ENCODE measurements around the gene GLYR1.

GLYR1 gene

DNA sequence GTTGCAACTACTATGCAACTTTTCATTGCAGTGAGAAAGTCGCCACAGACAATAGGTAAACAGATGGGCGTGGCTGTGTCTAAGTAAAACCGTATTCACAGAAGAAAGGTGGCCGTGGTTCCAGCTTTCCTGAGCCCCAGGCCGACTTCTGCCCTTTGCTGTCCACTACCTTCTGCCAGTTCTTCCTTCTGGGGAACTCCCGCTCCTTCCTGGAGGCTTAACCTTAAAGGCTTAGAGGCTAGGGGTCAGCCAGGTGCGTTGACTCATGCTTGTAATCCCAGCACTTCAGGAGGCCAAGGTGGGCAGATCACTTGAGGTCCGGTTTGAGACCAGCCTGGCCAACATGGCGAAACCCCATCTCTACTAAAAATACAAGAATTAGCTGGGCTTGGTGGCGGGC is 56.8 kb downstream of the GLYR1 start:
- TF ChIP-seq, protein P1, sequence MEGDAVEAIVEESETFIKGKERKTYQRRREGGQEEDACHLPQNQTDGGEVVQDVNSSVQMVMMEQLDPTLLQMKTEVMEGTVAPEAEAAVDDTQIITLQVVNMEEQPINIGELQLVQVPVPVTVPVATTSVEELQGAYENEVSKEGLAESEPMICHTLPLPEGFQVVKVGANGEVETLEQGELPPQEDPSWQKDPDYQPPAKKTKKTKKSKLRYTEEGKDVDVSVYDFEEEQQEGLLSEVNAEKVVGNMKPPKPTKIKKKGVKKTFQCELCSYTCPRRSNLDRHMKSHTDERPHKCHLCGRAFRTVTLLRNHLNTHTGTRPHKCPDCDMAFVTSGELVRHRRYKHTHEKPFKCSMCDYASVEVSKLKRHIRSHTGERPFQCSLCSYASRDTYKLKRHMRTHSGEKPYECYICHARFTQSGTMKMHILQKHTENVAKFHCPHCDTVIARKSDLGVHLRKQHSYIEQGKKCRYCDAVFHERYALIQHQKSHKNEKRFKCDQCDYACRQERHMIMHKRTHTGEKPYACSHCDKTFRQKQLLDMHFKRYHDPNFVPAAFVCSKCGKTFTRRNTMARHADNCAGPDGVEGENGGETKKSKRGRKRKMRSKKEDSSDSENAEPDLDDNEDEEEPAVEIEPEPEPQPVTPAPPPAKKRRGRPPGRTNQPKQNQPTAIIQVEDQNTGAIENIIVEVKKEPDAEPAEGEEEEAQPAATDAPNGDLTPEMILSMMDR (IDR thresholded peaks at IDR 0.05) = no peak
- H3K27me3 ChIP-seq = no peaks in the 10 kb centered on the region

DNA sequence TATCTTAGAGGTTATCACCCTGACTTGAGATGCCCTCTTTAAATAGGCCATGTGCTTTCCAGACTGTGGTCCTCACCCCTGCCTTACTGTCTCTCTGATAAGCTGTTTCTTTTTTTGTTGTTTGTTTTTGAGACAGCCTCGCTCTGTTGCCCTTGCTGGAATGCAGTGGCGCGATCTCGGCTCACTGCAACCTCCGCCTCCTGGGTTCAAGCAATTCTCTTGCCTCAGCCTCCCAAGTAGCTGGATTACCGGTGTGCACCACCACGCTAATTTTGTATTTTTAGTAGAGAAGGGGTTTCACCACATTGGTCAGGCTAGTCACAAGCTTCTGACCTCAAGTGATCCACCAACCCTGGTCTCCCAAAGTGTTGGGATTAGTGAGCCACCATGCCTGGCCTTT is 58.2 kb downstream of the GLYR1 start:
- TF ChIP-seq, protein P1 (IDR thresholded peaks at IDR 0.05) = no peak
- H3K9me3 ChIP-seq = no peaks in the 10 kb centered on the region
- no peaks in the 10 kb centered on the region for H3K36me3 ChIP-seq
- peaks cover 0 to 10% of the 10 kb centered on the region in 2 experiments for H3K4me1 ChIP-seq (ENCODE audit: control insufficient read depth in 1 of 2, insufficient read depth in 1 of 2, low read depth in 1 of 2, low read length in 1 of 2)
- H3K27ac ChIP-seq = no peak overlapping the region
- H3K27me3 ChIP-seq = no peaks in the 10 kb centered on the region
- no peak overlapping the region for H3K4me3 ChIP-seq (ENCODE audit: low read depth in 1 of 2, low read length in 1 of 2)

More for the DNA sequence above, 56.8 kb downstream of the GLYR1 start:
- Histone ChIP-seq H3K36me3 (peaks cover 8% of the 10 kb centered on the region), H3K4me1 (ENCODE audit: control insufficient read depth in 1 of 2, insufficient read depth in 1 of 2, low read depth in 1 of 2, low read length in 1 of 2) (peaks cover 0 to 10% of the 10 kb centered on the region in 2 experiments), H3K4me3 (ENCODE audit: low read depth in 1 of 2, low read length in 1 of 2) (no peak overlapping the region), H3K27ac (no peak overlapping the region), H3K9me3 (no peaks in the 10 kb centered on the region)

DNA sequence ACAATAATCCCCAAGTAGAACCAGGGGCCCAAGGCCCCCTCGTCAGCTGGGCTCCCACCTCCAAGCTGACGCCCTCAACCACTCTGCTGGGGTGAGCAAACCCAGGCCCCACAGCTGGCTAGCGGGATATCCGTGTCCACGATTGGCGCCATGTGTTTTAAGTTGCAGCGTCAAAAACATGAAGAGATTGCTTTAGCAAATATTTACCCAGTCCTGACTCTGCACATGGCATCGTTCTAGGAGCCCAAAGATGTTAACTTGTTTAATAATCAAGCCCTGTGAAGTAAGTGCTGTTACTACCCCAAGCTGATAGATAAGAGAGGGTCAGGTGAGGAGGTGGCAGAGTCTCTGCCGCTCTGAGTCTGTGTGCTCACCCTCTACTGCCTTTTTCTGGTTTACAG is 58.6 kb downstream of the GLYR1 start:
- peaks cover 0 to 10% of the 10 kb centered on the region in 2 experiments for H3K4me1 ChIP-seq (ENCODE audit: control insufficient read depth in 1 of 2, insufficient read depth in 1 of 2, low read depth in 1 of 2, low read length in 1 of 2)
- no peak overlapping the region for H3K4me3 ChIP-seq (ENCODE audit: low read depth in 1 of 2, low read length in 1 of 2)
- no peaks in the 10 kb centered on the region for H3K9me3 ChIP-seq
- H3K27me3 ChIP-seq = no peaks in the 10 kb centered on the region
- TF ChIP-seq, protein P1 (IDR thresholded peaks at IDR 0.05) = no peak
- no peak overlapping the region for H3K27ac ChIP-seq
- H3K36me3 ChIP-seq = no peaks in the 10 kb centered on the region

DNA sequence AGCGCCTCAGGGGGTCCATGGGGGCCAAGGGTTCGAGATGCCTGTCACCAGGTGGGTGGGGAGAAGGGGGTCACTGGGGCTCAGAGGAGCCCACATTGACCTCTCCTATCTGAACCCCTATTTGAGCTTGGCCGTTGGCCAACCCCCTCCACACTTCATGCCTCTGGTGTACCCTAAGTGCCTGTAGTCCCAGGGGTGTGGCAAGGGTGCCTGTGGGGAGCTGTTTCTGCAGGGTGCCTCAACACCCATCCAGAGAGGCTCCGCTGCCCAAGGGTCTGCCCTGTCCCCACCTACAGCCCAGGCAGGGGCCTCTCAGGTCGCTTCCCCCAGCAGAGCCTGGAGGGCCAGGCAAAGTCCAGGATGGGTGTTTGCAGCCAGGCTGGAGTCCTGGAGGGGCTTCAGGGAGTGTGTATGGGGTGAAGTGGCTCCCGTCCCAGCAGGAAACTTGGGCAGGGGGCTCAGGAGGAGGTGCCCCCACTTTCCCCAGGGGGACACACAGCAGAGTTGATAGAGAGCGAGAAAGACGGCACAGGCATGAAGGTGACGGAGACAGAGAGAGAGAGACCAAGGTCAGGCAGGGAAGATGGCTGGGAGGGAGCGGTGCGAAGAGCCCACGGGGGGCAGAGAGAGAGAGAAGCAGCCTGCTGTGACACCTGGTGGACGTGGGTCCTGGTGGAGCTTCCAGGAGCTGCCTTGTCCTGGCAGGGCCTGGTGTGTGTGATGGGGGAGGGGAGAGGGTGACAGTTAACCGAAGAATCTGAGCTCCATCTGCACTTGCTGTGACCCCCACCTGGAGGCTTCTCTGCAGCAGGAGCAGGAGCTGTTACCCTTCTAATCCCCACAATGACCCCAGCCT is 59.2 kb downstream of the GLYR1 start, which contains the start of gene SEPTIN12:
SEPTIN12 (minus strand) TSS at position 719 of the 856 bp plus-strand sequence; CDS start at position 19, 700 bp downstream.
- H3K9me3 ChIP-seq = no peaks in the 10 kb centered on the region
- H3K27ac ChIP-seq = no peak within 1 kb of the TSS
- peaks cover 0 to 10% of the 10 kb centered on the region in 2 experiments for H3K4me1 ChIP-seq (ENCODE audit: control insufficient read depth in 1 of 2, insufficient read depth in 1 of 2, low read depth in 1 of 2, low read length in 1 of 2)
- H3K4me3 ChIP-seq (ENCODE audit: low read depth in 1 of 2, low read length in 1 of 2) = no peak within 1 kb of the TSS
- H3K27me3 ChIP-seq = no peaks in the 10 kb centered on the region
- H3K36me3 ChIP-seq = no peaks in the 10 kb centered on the region
- TF ChIP-seq, protein P1 (IDR thresholded peaks at IDR 0.05) = no peak

DNA sequence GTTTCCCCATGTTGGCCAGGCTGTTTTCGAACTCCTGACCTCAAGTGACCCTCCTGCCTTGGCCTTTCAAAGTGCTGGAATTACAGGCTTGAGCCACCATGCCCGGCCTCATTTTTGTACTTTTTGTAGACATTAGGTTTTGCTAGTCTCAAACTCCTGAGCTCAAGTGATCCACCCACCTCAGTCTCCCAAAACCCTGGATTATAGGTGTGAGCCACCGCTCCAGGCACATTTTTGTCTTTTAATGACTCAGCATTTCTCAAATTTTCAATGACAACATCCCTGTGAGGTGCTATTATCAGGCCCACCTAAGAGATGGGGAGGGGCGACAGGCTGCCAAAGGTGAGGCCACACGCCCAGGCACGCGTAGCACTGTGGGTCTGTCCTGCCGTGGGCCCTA is 60.0 kb downstream of the GLYR1 start:
- Histone ChIP-seq H3K27ac (no peak overlapping the region), H3K36me3 (no peaks in the 10 kb centered on the region), H3K4me3 (ENCODE audit: low read depth in 1 of 2, low read length in 1 of 2) (no peak overlapping the region), H3K9me3 (no peaks in the 10 kb centered on the region), H3K27me3 (no peaks in the 10 kb centered on the region), H3K4me1 (ENCODE audit: control insufficient read depth in 1 of 2, insufficient read depth in 1 of 2, low read depth in 1 of 2, low read length in 1 of 2) (peaks cover 0 to 10% of the 10 kb centered on the region in 2 experiments)
- TF ChIP-seq, protein P1 (IDR thresholded peaks at IDR 0.05) = no peak
